Measurements from ENCODE around the gene OR2A25. TPM values are rescaled to one million over a fixed set of nuclear protein-coding genes. Genes with fewer than 3 reads are reported as not detected.
"Not testable (repeated sequence)": the region's sequence is repeated elsewhere in the genome, so short reads cannot be mapped to it uniquely, and the experiment has no call there.

Gene OR2A25
- total RNA-seq, 1 donor from 2014 or later: not detected

- no peak within 1 kb of the TSS for H3K4me3 ChIP-seq (ENCODE audit: low read depth, low read length)
- no peak for TF ChIP-seq CTCF (IDR thresholded peaks at IDR 0.05; ENCODE audit: insufficient read depth, low read length, poor library complexity, severe bottlenecking)
- H3K36me3 ChIP-seq (ENCODE audit: control insufficient read depth, insufficient read depth, low read length): no peaks in the 10 kb centered on the region
- no peak for DNase-seq (ENCODE audit: low read depth)
- no peaks in the 10 kb centered on the region for H3K27me3 ChIP-seq (ENCODE audit: control insufficient read depth, insufficient read depth, low read length)
Observed at GRCh38 chr7:144048648-144049047, 21.0 kb upstream of the OR2A25 start, which contains the start of gene OR2A5. Gene OR2A5, plus strand, starts transcription at chr7:144048948. Its CDS starts 1,454 bp downstream, at chr7:144050402.

GRCh38 chr7:144049491-144049890 lies 20.1 kb upstream of the OR2A25 start:
- Histone ChIP-seq H3K4me3 (ENCODE audit: low read depth, low read length) (no peak overlapping the region), H3K36me3 (ENCODE audit: control insufficient read depth, insufficient read depth, low read length) (no peaks in the 10 kb centered on the region), H3K27me3 (ENCODE audit: control insufficient read depth, insufficient read depth, low read length) (no peaks in the 10 kb centered on the region)
- no peak for TF ChIP-seq CTCF (IDR thresholded peaks at IDR 0.05; ENCODE audit: insufficient read depth, low read length, poor library complexity, severe bottlenecking)
- no peak for DNase-seq (ENCODE audit: low read depth)

- DNase-seq (ENCODE audit: low read depth): no peak
- no peak overlapping the region for H3K4me3 ChIP-seq (ENCODE audit: low read depth, low read length)
- H3K27me3 ChIP-seq (ENCODE audit: control insufficient read depth, insufficient read depth, low read length): no peaks in the 10 kb centered on the region
- H3K36me3 ChIP-seq (ENCODE audit: control insufficient read depth, insufficient read depth, low read length): no peaks in the 10 kb centered on the region
- no peak for TF ChIP-seq CTCF (IDR thresholded peaks at IDR 0.05; ENCODE audit: insufficient read depth, low read length, poor library complexity, severe bottlenecking)
Observed at GRCh38 chr7:144050093-144050492, 19.5 kb upstream of the OR2A25 start.

- not testable (repeated sequence) for H3K36me3 ChIP-seq (ENCODE audit: control insufficient read depth, insufficient read depth, low read length); H3K27me3 ChIP-seq (ENCODE audit: control insufficient read depth, insufficient read depth, low read length); H3K4me3 ChIP-seq (ENCODE audit: low read depth, low read length); DNase-seq (ENCODE audit: low read depth)
Observed at GRCh38 chr7:144050884-144051283, 18.7 kb upstream of the OR2A25 start.

- DNase-seq (ENCODE audit: low read depth): peak; percentile 9
- Histone ChIP-seq H3K27me3 (ENCODE audit: control insufficient read depth, insufficient read depth, low read length) (no peaks in the 10 kb centered on the region), H3K36me3 (ENCODE audit: control insufficient read depth, insufficient read depth, low read length) (no peaks in the 10 kb centered on the region), H3K4me3 (ENCODE audit: low read depth, low read length) (no peak overlapping the region)
- no peak for TF ChIP-seq CTCF (IDR thresholded peaks at IDR 0.05; ENCODE audit: insufficient read depth, low read length, poor library complexity, severe bottlenecking)
Observed at GRCh38 chr7:144057954-144058353, 11.7 kb upstream of the OR2A25 start.

- Histone ChIP-seq H3K4me3 (ENCODE audit: low read depth, low read length) (no peak overlapping the region), H3K36me3 (ENCODE audit: control insufficient read depth, insufficient read depth, low read length) (no peaks in the 10 kb centered on the region), H3K27me3 (ENCODE audit: control insufficient read depth, insufficient read depth, low read length) (no peaks in the 10 kb centered on the region)
- TF ChIP-seq CTCF (IDR thresholded peaks at IDR 0.05; ENCODE audit: insufficient read depth, low read length, poor library complexity, severe bottlenecking): peak; percentile 29
- DNase-seq (ENCODE audit: low read depth): no peak
Observed at GRCh38 chr7:144063710-144064109, 5.9 kb upstream of the OR2A25 start.

Measured in kidney epithelial cell (primary cell).